Trophoblast cell (in vitro differentiated cells and primary cell): ENCODE results near the gene P3H2.
A peak's percentile ranks its signal among the peaks of the same experiment; 100 is the strongest.
"Not testable (repeated sequence)": the region's sequence is repeated elsewhere in the genome, so short reads cannot be mapped to it uniquely, and the experiment has no call there.

ENCODE experiments used
- DNase-seq, 2 donors: peaks; one replicate each; pipeline ENCODE4 v3.0.0-alpha.2; 2016
- H2AFZ ChIP-seq: 2 replicates; pipeline ENCODE4 v1.6.1; 2013; ENCODE audit warnings: low read length, moderate library complexity, mild to moderate bottlenecking; ENCODE audit not compliant: insufficient read depth, poor library complexity
- H2AK5ac ChIP-seq: 2 replicates; pipeline ENCODE4 v1.6.1; 2013; ENCODE audit warnings: mild to moderate bottlenecking, low read length
- H2BK120ac ChIP-seq: 2 replicates; pipeline ENCODE4 v1.6.1; 2013; ENCODE audit warnings: low read length, mild to moderate bottlenecking, moderate library complexity; ENCODE audit not compliant: insufficient read depth, poor library complexity
- H2BK12ac ChIP-seq: 2 replicates; pipeline ENCODE4 v1.6.1; 2013; ENCODE audit warnings: mild to moderate bottlenecking, low read length, moderate library complexity
- H2BK5ac ChIP-seq: 2 replicates; pipeline ENCODE4 v1.6.1; 2013; ENCODE audit warnings: low read length, low read depth, moderate library complexity, mild to moderate bottlenecking; ENCODE audit not compliant: poor library complexity
- H3K14ac ChIP-seq: 2 replicates; pipeline ENCODE4 v1.6.1; 2013; ENCODE audit warnings: mild to moderate bottlenecking, low read length
- H3K18ac ChIP-seq: 2 replicates; pipeline ENCODE4 v1.6.1; 2013; ENCODE audit warnings: mild to moderate bottlenecking, low read length
- H3K23ac ChIP-seq: 2 replicates; pipeline ENCODE4 v1.6.1; 2013; ENCODE audit warnings: low read length
- H3K27ac ChIP-seq: 2 replicates; pipeline ENCODE4 v1.5.1; 2013; ENCODE audit warnings: low read depth, mild to moderate bottlenecking, inconsistent platforms, low read length, moderate library complexity
- H3K27me3 ChIP-seq: 2 replicates; pipeline ENCODE4 v1.6.1; 2013; ENCODE audit warnings: inconsistent platforms, mild to moderate bottlenecking, low read length, moderate library complexity; ENCODE audit not compliant: insufficient read depth
- H3K36me3 ChIP-seq, 2 experiments: 1 replicate in 1 of 2; 2 replicates in 1 of 2; pipeline ENCODE4 v1.6.1; 2013; ENCODE audit warnings: low read length in 2 of 2, mild to moderate bottlenecking in 2 of 2, moderate library complexity in 1 of 2; ENCODE audit not compliant: insufficient read depth in 2 of 2, control insufficient read depth in 1 of 2
- H3K4ac ChIP-seq: 2 replicates; pipeline ENCODE4 v1.6.1; 2013; ENCODE audit warnings: low read depth, mild to moderate bottlenecking, low read length, moderate library complexity
- H3K4me1 ChIP-seq, 2 experiments: 1 replicate in 1 of 2; 2 replicates in 1 of 2; pipeline ENCODE4 v1.6.1; 2013; ENCODE audit warnings: low read length in 2 of 2, mild to moderate bottlenecking in 2 of 2, moderate library complexity in 1 of 2; ENCODE audit not compliant: insufficient read depth in 2 of 2, control insufficient read depth in 1 of 2
- H3K4me2 ChIP-seq: 2 replicates; pipeline ENCODE4 v1.6.1; 2013; ENCODE audit warnings: inconsistent platforms, mild to moderate bottlenecking, low read length, moderate library complexity
- H3K4me3 ChIP-seq: 2 replicates; pipeline ENCODE4 v1.5.1; 2013; ENCODE audit warnings: mild to moderate bottlenecking, low read depth, low read length, inconsistent platforms
- H3K79me1 ChIP-seq: one replicate; pipeline ENCODE4 v1.6.1; 2013; ENCODE audit warnings: low read length
- H3K79me2 ChIP-seq: 2 replicates; pipeline ENCODE4 v1.6.1; 2013; ENCODE audit warnings: low read length, mild to moderate bottlenecking; ENCODE audit not compliant: control insufficient read depth, insufficient read depth, poor library complexity
- H3K9ac ChIP-seq: 2 replicates; pipeline ENCODE4 v1.6.1; 2013; ENCODE audit warnings: mild to moderate bottlenecking, low read length
- H3K9me3 ChIP-seq: 2 replicates; pipeline ENCODE4 v1.6.1; 2013; ENCODE audit warnings: low read depth, mild to moderate bottlenecking, control low read depth, inconsistent platforms, low read length; ENCODE audit not compliant: insufficient read depth
- H4K12ac ChIP-seq: 2 replicates; pipeline ENCODE4 v1.6.1; 2013; ENCODE audit warnings: low read depth, mild to moderate bottlenecking, low read length, moderate library complexity
- H4K8ac ChIP-seq: 2 replicates; pipeline ENCODE4 v1.6.1; 2013; ENCODE audit warnings: low read depth, mild to moderate bottlenecking, low read length, moderate library complexity
- H4K91ac ChIP-seq: one replicate; pipeline ENCODE4 v1.6.1; 2013; ENCODE audit warnings: low read depth, mild to moderate bottlenecking, low read length, moderate library complexity
- WGBS: extraction: QIAGEN DNeasy Blood & Tissue Kit; methylation state at CpG from one replicate; pipeline ENCODE4 v1.1.7; 2013; ENCODE audit warnings: missing lambda C conversion rate; ENCODE audit not compliant: insufficient read length, insufficient coverage; ENCODE audit errors: extremely low coverage; 5-methylcytosine and 5-hydroxymethylcytosine counted together

P3H2 gene

GRCh38 chr3:189962466-189962865 is 158.2 kb downstream of the P3H2 start:
- Histone ChIP-seq H3K4me3 (no peak overlapping the region), H3K27me3 (no peaks in the 10 kb centered on the region), H3K9me3 (no peaks in the 10 kb centered on the region), H2BK5ac (no peak overlapping the region), H3K9ac (no peak overlapping the region), H2AK5ac (no peak overlapping the region), H3K79me1 (no peaks in the 10 kb centered on the region), H2AFZ (no peak overlapping the region), H3K4me1 (no peaks in the 10 kb centered on the region), H3K4ac (no peak overlapping the region), H3K23ac (no peak overlapping the region), H3K36me3 (no peaks in the 10 kb centered on the region), H4K91ac (no peak overlapping the region), H3K27ac (no peak overlapping the region), H2BK120ac (no peak overlapping the region), H4K12ac (no peak overlapping the region), H2BK12ac (no peak overlapping the region), H3K79me2 (no peaks in the 10 kb centered on the region), H4K8ac (no peak overlapping the region), H3K18ac (no peak overlapping the region), H3K14ac (no peak overlapping the region), H3K4me2 (no peak overlapping the region)
- WGBS = no CpG with 5 or more reads among the region's 4 CpGs
- DNase-seq = no peak

- no peak overlapping the region for H3K9ac ChIP-seq
- peak; percentile 85 to 97 for DNase-seq
- H3K27me3 ChIP-seq = no peaks in the 10 kb centered on the region
- no peak overlapping the region for H3K27ac ChIP-seq
- no peak overlapping the region for H3K18ac ChIP-seq
- no peak overlapping the region for H2BK12ac ChIP-seq
- H3K9me3 ChIP-seq = no peaks in the 10 kb centered on the region
- no peak overlapping the region for H2BK120ac ChIP-seq
- no peaks in the 10 kb centered on the region for H3K79me1 ChIP-seq
- no peaks in the 10 kb centered on the region for H3K36me3 ChIP-seq
- H3K4me3 ChIP-seq = no peak overlapping the region
- H4K12ac ChIP-seq = no peak overlapping the region
- H3K4me1 ChIP-seq = no peaks in the 10 kb centered on the region
- no peak overlapping the region for H2BK5ac ChIP-seq
- H3K23ac ChIP-seq = no peak overlapping the region
- H4K91ac ChIP-seq = no peak overlapping the region
- H3K4me2 ChIP-seq = no peak overlapping the region
- no peak overlapping the region for H3K4ac ChIP-seq
- H3K79me2 ChIP-seq = no peaks in the 10 kb centered on the region
- no peak overlapping the region for H2AK5ac ChIP-seq
- H2AFZ ChIP-seq = no peak overlapping the region
- H4K8ac ChIP-seq = no peak overlapping the region
- WGBS = no CpG with 5 or more reads among the region's 8 CpGs
- no peak overlapping the region for H3K14ac ChIP-seq
These were observed 159.1 kb downstream of the P3H2 start for GRCh38 chr3:189961522-189962161.

GRCh38 chr3:189961086-189961485 is 159.6 kb downstream of the P3H2 start:
- H4K12ac ChIP-seq, H2BK12ac ChIP-seq, H3K36me3 ChIP-seq, H3K27me3 ChIP-seq, H4K8ac ChIP-seq, H3K23ac ChIP-seq, H2BK120ac ChIP-seq, H3K4me3 ChIP-seq, H4K91ac ChIP-seq, H3K4ac ChIP-seq, H3K4me2 ChIP-seq, H2BK5ac ChIP-seq, H2AFZ ChIP-seq, H3K4me1 ChIP-seq, DNase-seq, H3K79me2 ChIP-seq, H2AK5ac ChIP-seq, H3K9me3 ChIP-seq, H3K9ac ChIP-seq, H3K27ac ChIP-seq, H3K18ac ChIP-seq, H3K79me1 ChIP-seq, H3K14ac ChIP-seq: not testable (repeated sequence)
- WGBS = no CpG with 5 or more reads among the region's 10 CpGs

GRCh38 chr3:189954733-189955665 is 165.7 kb downstream of the P3H2 start:
- Histone ChIP-seq H3K27me3 (no peaks in the 10 kb centered on the region), H3K4ac (no peak overlapping the region), H2AK5ac (no peak overlapping the region), H3K14ac (no peak overlapping the region), H3K4me3 (no peak overlapping the region), H2BK5ac (no peak overlapping the region), H3K9me3 (no peaks in the 10 kb centered on the region), H3K23ac (no peak overlapping the region), H2AFZ (no peak overlapping the region), H2BK12ac (no peak overlapping the region), H3K4me2 (no peak overlapping the region), H3K79me1 (no peaks in the 10 kb centered on the region), H4K91ac (no peak overlapping the region), H3K4me1 (no peaks in the 10 kb centered on the region), H3K18ac (no peak overlapping the region), H3K79me2 (no peaks in the 10 kb centered on the region), H2BK120ac (no peak overlapping the region), H4K12ac (no peak overlapping the region), H4K8ac (no peak overlapping the region), H3K36me3 (no peaks in the 10 kb centered on the region), H3K27ac (no peak overlapping the region), H3K9ac (no peak overlapping the region)
- no CpG with 5 or more reads among the region's 7 CpGs for WGBS
- peak in 1 of 2 donors; percentile 51 for DNase-seq
